ENCODE data around the gene KNTC1. TPM values are rescaled to one million over a fixed set of nuclear protein-coding genes. Genes with fewer than 3 reads are reported as not detected.
"Not testable (repeated sequence)": the region's sequence is repeated elsewhere in the genome, so short reads cannot be mapped to it uniquely, and the experiment has no call there.

The KNTC1 gene
- total RNA-seq, 1 donor from 2014 or later, result 122 TPM

DNA sequence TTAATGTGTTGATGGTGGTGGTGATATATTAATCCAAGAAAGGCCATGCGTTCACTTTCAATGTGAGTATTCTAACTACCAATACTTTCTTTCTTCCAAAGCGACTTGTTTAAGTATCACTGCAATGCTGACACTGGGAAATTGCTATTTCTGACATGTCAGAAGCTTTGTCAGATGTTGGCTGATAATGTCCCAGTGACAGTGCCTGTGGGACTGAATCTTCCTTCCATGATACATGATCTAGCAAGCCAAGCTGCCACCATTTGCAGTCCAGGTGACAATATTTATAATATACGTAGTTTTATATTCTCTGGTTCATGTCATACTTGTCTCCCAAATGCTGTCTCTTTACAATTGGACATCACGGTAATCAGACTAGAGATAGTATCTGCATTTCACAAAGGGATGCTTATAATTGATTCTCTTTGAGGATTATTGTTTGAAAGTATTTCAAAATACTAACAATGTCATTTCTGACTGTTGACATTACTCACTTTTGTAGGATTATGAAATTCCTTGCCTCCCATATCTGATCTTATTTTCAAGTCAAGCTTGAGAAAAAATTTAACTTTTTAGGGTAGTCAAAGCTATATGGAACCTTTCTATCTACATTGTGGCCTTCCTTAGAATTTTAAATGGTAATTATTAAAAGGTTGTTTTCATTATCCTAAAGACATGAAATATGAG, 57.3 kb downstream of the KNTC1 start:
- Mint-ChIP-seq H3K27me3 (ENCODE audit: low read depth) (no peaks in the 10 kb centered on the region), H3K4me1 (ENCODE audit: low read depth) (no peaks in the 10 kb centered on the region), H3K9me3 (no peaks in the 10 kb centered on the region), H3K4me3 (ENCODE audit: low read depth) (no peak overlapping the region), H3K27ac (no peak overlapping the region), H3K36me3 (ENCODE audit: low read depth) (peaks cover 59% of the 10 kb centered on the region)
- no peak for DNase-seq (ENCODE audit: low spot score)
- intact Hi-C loops (cut with micrococcal nuclease), result no loop called here

DNA sequence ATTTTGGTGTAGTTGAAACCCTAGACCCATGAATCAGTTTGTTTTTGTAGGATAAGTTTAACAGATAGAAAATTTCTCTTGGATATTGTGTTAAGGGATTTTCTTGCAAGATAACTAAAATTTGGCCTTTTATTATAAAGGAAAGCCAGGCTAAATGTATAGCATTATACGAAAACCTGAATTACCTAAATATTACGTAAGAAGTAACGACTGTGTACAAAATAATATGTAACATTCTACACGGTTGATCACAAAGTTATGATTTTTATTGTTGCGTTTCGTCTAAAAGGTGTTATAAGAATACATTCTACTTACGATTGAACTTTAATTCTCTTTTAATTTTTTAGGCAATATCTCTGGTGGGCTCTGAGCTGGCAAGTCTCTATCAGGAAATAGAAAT, 63.9 kb downstream of the KNTC1 start:
- H3K27ac Mint-ChIP-seq, result no peak overlapping the region
- no peaks in the 10 kb centered on the region for H3K27me3 Mint-ChIP-seq (ENCODE audit: low read depth)
- peaks cover 57% of the 10 kb centered on the region for H3K36me3 Mint-ChIP-seq (ENCODE audit: low read depth)
- no peaks in the 10 kb centered on the region for H3K9me3 Mint-ChIP-seq
- peaks cover 13% of the 10 kb centered on the region for H3K4me1 Mint-ChIP-seq (ENCODE audit: low read depth)
- DNase-seq (ENCODE audit: low spot score), result no peak
- intact Hi-C loops (cut with micrococcal nuclease), result no loop called here
- no peak overlapping the region for H3K4me3 Mint-ChIP-seq (ENCODE audit: low read depth)

- Mint-ChIP-seq H3K36me3 (ENCODE audit: low read depth) (peaks cover 57% of the 10 kb centered on the region), H3K4me1 (ENCODE audit: low read depth) (peaks cover 15% of the 10 kb centered on the region)
- DNase-seq (ENCODE audit: low spot score); H3K27ac Mint-ChIP-seq; intact Hi-C loops (cut with micrococcal nuclease); H3K27me3 Mint-ChIP-seq (ENCODE audit: low read depth); H3K4me3 Mint-ChIP-seq (ENCODE audit: low read depth); H3K9me3 Mint-ChIP-seq: not testable (repeated sequence)
Observed at GRCh38 chr12:122591966-122592365, 64.9 kb downstream of the KNTC1 start.

DNA sequence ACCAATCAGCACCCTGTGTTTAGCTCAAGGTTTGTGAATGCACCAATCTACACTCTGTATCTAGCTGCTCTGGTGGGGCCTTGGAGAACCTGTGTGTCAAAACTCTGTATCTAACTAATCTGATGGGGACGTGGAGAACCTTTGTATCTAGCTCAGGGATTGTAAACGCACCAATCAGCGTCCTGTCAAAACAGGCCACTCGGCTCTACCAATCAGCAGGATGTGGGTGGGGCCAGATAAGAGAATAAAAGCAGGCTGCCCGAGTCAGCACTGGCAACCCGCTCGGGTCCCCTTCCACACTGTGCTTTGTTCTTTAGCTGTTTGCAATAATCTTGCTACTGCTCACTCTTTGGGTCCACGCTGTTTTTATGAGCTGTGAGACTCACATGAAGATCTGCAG, 65.5 kb downstream of the KNTC1 start:
- peaks cover 57% of the 10 kb centered on the region for H3K36me3 Mint-ChIP-seq (ENCODE audit: low read depth)

GRCh38 chr12:122593910-122594309, 66.9 kb downstream of the KNTC1 start:
- Mint-ChIP-seq H3K27ac (peak overlapping the region; percentile 75), H3K27me3 (ENCODE audit: low read depth) (no peaks in the 10 kb centered on the region), H3K36me3 (ENCODE audit: low read depth) (peaks cover 58% of the 10 kb centered on the region), H3K4me1 (ENCODE audit: low read depth) (peaks cover 15% of the 10 kb centered on the region), H3K9me3 (no peaks in the 10 kb centered on the region), H3K4me3 (ENCODE audit: low read depth) (no peak overlapping the region)
- no peak for DNase-seq (ENCODE audit: low spot score)
- intact Hi-C loops (cut with micrococcal nuclease), result no loop called here

More for the DNA sequence above, 65.5 kb downstream of the KNTC1 start:
- H3K4me3 Mint-ChIP-seq (ENCODE audit: low read depth); DNase-seq (ENCODE audit: low spot score); intact Hi-C loops (cut with micrococcal nuclease); H3K9me3 Mint-ChIP-seq; H3K27me3 Mint-ChIP-seq (ENCODE audit: low read depth): not testable (repeated sequence)
- Mint-ChIP-seq H3K27ac (peak overlapping the region; percentile 67), H3K4me1 (ENCODE audit: low read depth) (peaks cover 15% of the 10 kb centered on the region)

DNA sequence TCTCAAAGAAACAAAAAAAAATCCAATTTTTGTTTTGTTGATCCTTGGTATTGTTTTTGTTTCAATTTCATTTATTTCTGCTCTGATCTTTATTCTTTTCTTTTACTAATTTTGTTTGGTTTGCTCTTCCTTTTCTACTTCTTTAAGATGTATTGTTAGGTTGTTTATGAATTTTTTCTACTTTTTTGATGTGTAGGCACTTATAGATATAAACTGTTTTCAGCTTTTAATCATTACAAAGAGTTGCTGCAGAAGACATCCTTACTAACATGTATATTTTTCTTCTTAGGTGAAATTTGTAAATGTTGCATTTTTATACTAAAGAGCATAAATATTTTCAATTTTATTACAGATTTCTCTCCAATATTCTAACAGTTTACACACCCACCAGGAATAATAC, 69.8 kb downstream of the KNTC1 start:
- Mint-ChIP-seq H3K27ac (no peak overlapping the region), H3K4me1 (ENCODE audit: low read depth) (peaks cover 15% of the 10 kb centered on the region)

DNA sequence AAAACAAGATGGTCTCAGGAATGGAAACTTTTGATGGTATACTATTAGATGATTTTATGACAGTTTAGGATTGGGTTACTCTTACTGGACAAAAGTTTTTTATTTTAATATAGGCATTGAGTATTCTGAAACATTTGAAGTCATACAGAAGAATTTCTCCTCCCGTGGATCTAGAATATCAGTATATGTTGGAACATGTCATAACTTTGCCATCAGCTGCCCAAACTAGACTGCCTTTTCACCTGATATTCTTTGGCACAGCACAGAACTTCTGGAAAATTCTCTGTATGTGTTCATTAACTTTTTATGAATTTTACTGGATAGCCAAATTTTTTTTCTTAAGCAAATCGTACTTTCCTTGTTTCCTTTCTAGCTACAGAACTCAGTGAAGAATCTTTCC, 75.4 kb downstream of the KNTC1 start:
- H3K4me3 Mint-ChIP-seq (ENCODE audit: low read depth), result no peak overlapping the region
- H3K36me3 Mint-ChIP-seq (ENCODE audit: low read depth), result peaks cover 53% of the 10 kb centered on the region
- H3K9me3 Mint-ChIP-seq, result no peaks in the 10 kb centered on the region
- no peak overlapping the region for H3K27ac Mint-ChIP-seq
- no peaks in the 10 kb centered on the region for H3K4me1 Mint-ChIP-seq (ENCODE audit: low read depth)
- no peak for DNase-seq (ENCODE audit: low spot score)
- intact Hi-C loops (cut with micrococcal nuclease), result no loop called here
- H3K27me3 Mint-ChIP-seq (ENCODE audit: low read depth), result no peaks in the 10 kb centered on the region

More for the DNA sequence above, 69.8 kb downstream of the KNTC1 start:
- Mint-ChIP-seq H3K4me3 (ENCODE audit: low read depth) (no peak overlapping the region), H3K9me3 (no peaks in the 10 kb centered on the region), H3K27me3 (ENCODE audit: low read depth) (no peaks in the 10 kb centered on the region), H3K36me3 (ENCODE audit: low read depth) (peaks cover 55% of the 10 kb centered on the region)
- DNase-seq (ENCODE audit: low spot score), result no peak
- intact Hi-C loops (cut with micrococcal nuclease), result no loop called here

DNA sequence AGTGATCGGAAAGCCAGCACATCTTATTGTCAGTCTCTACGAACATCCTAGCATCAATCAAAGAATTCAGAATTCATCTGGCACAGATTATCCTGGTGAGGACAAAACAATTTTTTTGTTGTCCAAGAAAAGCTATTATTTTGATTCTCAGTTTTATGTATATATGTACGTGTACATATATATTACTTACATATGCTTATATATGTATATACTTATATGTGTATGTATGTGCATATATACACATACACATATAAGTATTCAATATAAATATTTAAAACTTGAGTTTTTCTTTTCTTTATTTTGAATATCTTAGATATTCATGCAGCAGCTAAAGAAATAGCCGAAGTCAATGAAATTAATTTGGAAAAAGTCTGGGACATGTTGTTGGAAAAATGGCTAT, 77.9 kb downstream of the KNTC1 start:
- Mint-ChIP-seq H3K36me3 (ENCODE audit: low read depth) (peaks cover 43% of the 10 kb centered on the region), H3K27me3 (ENCODE audit: low read depth) (no peaks in the 10 kb centered on the region), H3K4me1 (ENCODE audit: low read depth) (no peaks in the 10 kb centered on the region), H3K27ac (no peak overlapping the region), H3K9me3 (no peaks in the 10 kb centered on the region), H3K4me3 (ENCODE audit: low read depth) (no peak overlapping the region)
- intact Hi-C loops (cut with micrococcal nuclease), result no loop called here
- DNase-seq (ENCODE audit: low spot score), result no peak

- Mint-ChIP-seq H3K36me3 (ENCODE audit: low read depth) (peaks cover 55% of the 10 kb centered on the region), H3K4me1 (ENCODE audit: low read depth) (no peaks in the 10 kb centered on the region)
- intact Hi-C loops (cut with micrococcal nuclease), result no loop called here
Observed at GRCh38 chr12:122609732-122610131, 82.7 kb downstream of the KNTC1 start.

GRCh38 chr12:122610207-122610606, 83.2 kb downstream of the KNTC1 start:
- no peak overlapping the region for H3K27ac Mint-ChIP-seq
- peaks cover 56% of the 10 kb centered on the region for H3K36me3 Mint-ChIP-seq (ENCODE audit: low read depth)
- intact Hi-C loops (cut with micrococcal nuclease), result no loop called here
- H3K4me3 Mint-ChIP-seq (ENCODE audit: low read depth), result no peak overlapping the region
- no peaks in the 10 kb centered on the region for H3K27me3 Mint-ChIP-seq (ENCODE audit: low read depth)
- DNase-seq (ENCODE audit: low spot score), result no peak
- no peaks in the 10 kb centered on the region for H3K9me3 Mint-ChIP-seq
- H3K4me1 Mint-ChIP-seq (ENCODE audit: low read depth), result no peaks in the 10 kb centered on the region

More at GRCh38 chr12:122609732-122610131, 82.7 kb downstream of the KNTC1 start:
- DNase-seq (ENCODE audit: low spot score), result no peak
- Mint-ChIP-seq H3K9me3 (no peaks in the 10 kb centered on the region), H3K27me3 (ENCODE audit: low read depth) (no peaks in the 10 kb centered on the region), H3K27ac (no peak overlapping the region), H3K4me3 (ENCODE audit: low read depth) (no peak overlapping the region)

GRCh38 chr12:122610911-122611310, 83.9 kb downstream of the KNTC1 start:
- peaks cover 59% of the 10 kb centered on the region for H3K36me3 Mint-ChIP-seq (ENCODE audit: low read depth)
- no peak overlapping the region for H3K4me3 Mint-ChIP-seq (ENCODE audit: low read depth)
- no peak overlapping the region for H3K27ac Mint-ChIP-seq
- no peaks in the 10 kb centered on the region for H3K4me1 Mint-ChIP-seq (ENCODE audit: low read depth)
- intact Hi-C loops (cut with micrococcal nuclease), result no loop called here
- no peaks in the 10 kb centered on the region for H3K27me3 Mint-ChIP-seq (ENCODE audit: low read depth)
- DNase-seq (ENCODE audit: low spot score), result no peak
- H3K9me3 Mint-ChIP-seq, result no peaks in the 10 kb centered on the region

DNA sequence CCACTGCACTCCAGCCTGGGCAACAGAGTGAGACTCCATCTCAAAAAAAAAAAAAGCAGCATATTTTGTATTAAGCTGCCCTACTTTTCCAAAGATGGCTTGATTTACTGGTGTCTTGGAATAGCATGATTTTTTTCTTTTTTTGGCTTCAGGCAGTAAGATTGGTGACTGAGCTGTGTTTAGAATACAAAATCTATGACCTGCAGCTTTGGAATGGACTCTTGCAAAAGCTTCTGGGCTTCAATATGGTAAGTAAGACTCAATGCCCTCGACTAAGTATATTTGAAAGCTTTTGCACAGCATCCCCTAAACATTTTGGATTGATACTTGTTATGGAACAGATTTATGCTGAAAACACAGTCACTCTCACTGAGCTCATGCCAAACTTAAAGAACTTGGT, 87.8 kb downstream of the KNTC1 start:
- H3K4me1 Mint-ChIP-seq (ENCODE audit: low read depth), result no peaks in the 10 kb centered on the region
- H3K36me3 Mint-ChIP-seq (ENCODE audit: low read depth), result peaks cover 74% of the 10 kb centered on the region
- intact Hi-C loops (cut with micrococcal nuclease), result no loop called here
- no peak for DNase-seq (ENCODE audit: low spot score)
- no peaks in the 10 kb centered on the region for H3K9me3 Mint-ChIP-seq
- H3K27me3 Mint-ChIP-seq (ENCODE audit: low read depth), result no peaks in the 10 kb centered on the region
- H3K27ac Mint-ChIP-seq, result no peak overlapping the region
- H3K4me3 Mint-ChIP-seq (ENCODE audit: low read depth), result no peak overlapping the region

- Mint-ChIP-seq H3K27ac (no peak overlapping the region), H3K27me3 (ENCODE audit: low read depth) (no peaks in the 10 kb centered on the region), H3K36me3 (ENCODE audit: low read depth) (peaks cover 76% of the 10 kb centered on the region), H3K9me3 (no peaks in the 10 kb centered on the region), H3K4me3 (ENCODE audit: low read depth) (no peak overlapping the region), H3K4me1 (ENCODE audit: low read depth) (no peaks in the 10 kb centered on the region)
- DNase-seq (ENCODE audit: low spot score), result no peak
- intact Hi-C loops (cut with micrococcal nuclease), result no loop called here
Observed at GRCh38 chr12:122615780-122616179, 88.7 kb downstream of the KNTC1 start.

- H3K27me3 Mint-ChIP-seq (ENCODE audit: low read depth), result no peaks in the 10 kb centered on the region
- no peaks in the 10 kb centered on the region for H3K9me3 Mint-ChIP-seq
- no peaks in the 10 kb centered on the region for H3K4me1 Mint-ChIP-seq (ENCODE audit: low read depth)
- no peak overlapping the region for H3K27ac Mint-ChIP-seq
- intact Hi-C loops (cut with micrococcal nuclease), result no loop called here
- H3K36me3 Mint-ChIP-seq (ENCODE audit: low read depth), result peaks cover 20% of the 10 kb centered on the region
- H3K4me3 Mint-ChIP-seq (ENCODE audit: low read depth), result no peak overlapping the region
- DNase-seq (ENCODE audit: low spot score), result no peak
Observed at GRCh38 chr12:122635471-122635870, 108.4 kb downstream of the KNTC1 start.
